HG02588 (cell line): ENCODE measurements around the gene ATP2B1.
"Not testable (repeated sequence)": the region's sequence is repeated elsewhere in the genome, so short reads cannot be mapped to it uniquely, and the experiment has no call there.

Source experiments
- ATAC-seq: cut with Tn5 transposase; IDR thresholded peaks from one replicate; pipeline ENCODE4 v1.9.1; 2021; ENCODE audit warnings: mild to moderate bottlenecking, moderate library complexity; ENCODE audit not compliant: unreplicated experiment

Gene ATP2B1

GRCh38 chr12:89708565-89709156 lies at the start of gene ATP2B1:
ATP2B1 (minus strand) TSS chr12:89708838; CDS start chr12:89655886, 52,952 bp downstream.
- peak; percentile 61 for ATAC-seq

- ATAC-seq = not testable (repeated sequence)
Observed at GRCh38 chr12:89757987-89758386, 49.3 kb upstream of the ATP2B1 start.

GRCh38 chr12:89756585-89757398 lies 48.2 kb upstream of the ATP2B1 start:
- ATAC-seq = peak; percentile 94

- peak; percentile 16 for ATAC-seq
Observed at GRCh38 chr12:89756194-89756584, 47.6 kb upstream of the ATP2B1 start.

- no peak for ATAC-seq
Observed at GRCh38 chr12:89753997-89754396, 45.4 kb upstream of the ATP2B1 start.

- ATAC-seq = no peak
Observed at GRCh38 chr12:89752341-89752740, 43.7 kb upstream of the ATP2B1 start.

- ATAC-seq = no peak
Observed at GRCh38 chr12:89750389-89751351, 42.0 kb upstream of the ATP2B1 start.

GRCh38 chr12:89748791-89749190 lies 40.2 kb upstream of the ATP2B1 start:
- no peak for ATAC-seq

GRCh38 chr12:89745286-89745685 lies 36.6 kb upstream of the ATP2B1 start:
- no peak for ATAC-seq

GRCh38 chr12:89742337-89743022 lies 33.8 kb upstream of the ATP2B1 start:
- ATAC-seq = no peak

- no peak for ATAC-seq
Observed at GRCh38 chr12:89740943-89741342, 32.3 kb upstream of the ATP2B1 start.

GRCh38 chr12:89736995-89737394 lies 28.4 kb upstream of the ATP2B1 start:
- no peak for ATAC-seq

GRCh38 chr12:89733579-89734201 lies 25.1 kb upstream of the ATP2B1 start:
- no peak for ATAC-seq

- no peak for ATAC-seq
Observed at GRCh38 chr12:89732522-89732921, 23.9 kb upstream of the ATP2B1 start.

GRCh38 chr12:89731614-89732013 lies 23.0 kb upstream of the ATP2B1 start:
- no peak for ATAC-seq

- no peak for ATAC-seq
Observed at GRCh38 chr12:89731089-89731488, 22.5 kb upstream of the ATP2B1 start.

- ATAC-seq = no peak
Observed at GRCh38 chr12:89729946-89730459, 21.4 kb upstream of the ATP2B1 start.

- ATAC-seq = no peak
Observed at GRCh38 chr12:89723276-89723675, 14.6 kb upstream of the ATP2B1 start.

GRCh38 chr12:89721291-89721987 lies 12.8 kb upstream of the ATP2B1 start:
- ATAC-seq = peak; percentile 94
